Measurements from ENCODE around the gene TRIM14. TPM values are rescaled to one million over a fixed set of nuclear protein-coding genes. Genes with fewer than 3 reads are reported as not detected.

Gene TRIM14
- total and polyA plus RNA-seq, 2 of the 13 experiments (the other 11 are each of a cell fraction or from before 2014, with no cell fraction given): 9.2 to 13.0 TPM

DNA sequence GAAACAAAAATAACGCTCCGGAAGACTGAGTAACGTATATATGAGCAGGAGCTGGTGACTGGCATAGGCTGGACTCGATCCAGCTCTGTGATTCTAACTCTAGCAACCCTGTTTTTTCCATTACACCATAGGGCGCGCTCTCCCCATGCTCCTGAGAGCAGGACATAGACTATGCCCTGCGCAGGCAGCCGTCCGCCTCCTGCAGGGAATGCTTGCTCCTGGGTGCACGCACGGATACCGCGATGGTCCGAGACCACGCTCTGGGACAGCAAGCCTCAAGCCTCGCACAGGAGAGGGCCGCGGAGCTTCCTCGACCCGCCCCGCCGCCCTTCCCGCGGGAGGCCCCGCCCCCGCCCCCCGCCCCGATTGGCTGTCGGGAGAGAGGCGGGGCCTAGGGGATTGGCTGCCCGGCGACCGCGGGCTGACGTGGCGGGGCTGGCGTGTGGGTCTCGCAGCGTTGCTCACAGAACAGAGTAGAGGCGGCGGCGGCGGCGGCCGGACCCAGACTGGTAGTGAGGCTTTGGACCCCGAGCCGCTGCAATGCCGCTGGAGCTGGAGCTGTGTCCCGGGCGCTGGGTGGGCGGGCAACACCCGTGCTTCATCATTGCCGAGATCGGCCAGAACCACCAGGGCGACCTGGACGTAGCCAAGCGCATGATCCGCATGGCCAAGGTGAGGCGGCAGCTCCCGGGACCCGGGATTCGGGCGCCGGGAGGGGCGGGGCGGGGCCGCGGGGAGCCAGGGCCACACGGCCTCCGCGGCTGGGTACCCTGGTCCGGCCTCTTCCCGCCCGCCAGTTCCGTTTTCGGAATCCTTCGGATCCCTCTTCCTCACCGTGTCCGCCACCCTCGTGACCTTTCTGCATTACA, 62.5 kb downstream of the TRIM14 start, which contains the start of gene NANS (continued):
- TF ChIP-seq MAZ (IDR thresholded peaks at IDR 0.05; ENCODE audit: borderline replicate concordance, low read depth, low read length): peak; percentile 38; the same call in 1 of the 2 replicates
- TF ChIP-seq MAZ (CRISPR knock-in tag; IDR thresholded peaks at IDR 0.05; ENCODE audit: low read depth): peak; percentile 83
- peak; percentile 45; the same call in 1 of the 2 replicates for TF ChIP-seq ZIK1 (CRISPR knock-in tag; IDR thresholded peaks at IDR 0.05; ENCODE audit: borderline replicate concordance, low read depth)
- TF ChIP-seq TMF1 (CRISPR knock-in tag; IDR thresholded peaks at IDR 0.05; ENCODE audit: low read depth): peak; percentile 89
- peak; percentile 59 for TF ChIP-seq SPEN (CRISPR knock-in tag; IDR thresholded peaks at IDR 0.05; ENCODE audit: low read depth)
- TF ChIP-seq ZNF3 (CRISPR knock-in tag; IDR thresholded peaks at IDR 0.05): no peak
- peak; percentile 51; the same call in 1 of the 2 replicates for TF ChIP-seq SP4 (CRISPR knock-in tag; IDR thresholded peaks at IDR 0.05)
- TF ChIP-seq, protein P1, sequence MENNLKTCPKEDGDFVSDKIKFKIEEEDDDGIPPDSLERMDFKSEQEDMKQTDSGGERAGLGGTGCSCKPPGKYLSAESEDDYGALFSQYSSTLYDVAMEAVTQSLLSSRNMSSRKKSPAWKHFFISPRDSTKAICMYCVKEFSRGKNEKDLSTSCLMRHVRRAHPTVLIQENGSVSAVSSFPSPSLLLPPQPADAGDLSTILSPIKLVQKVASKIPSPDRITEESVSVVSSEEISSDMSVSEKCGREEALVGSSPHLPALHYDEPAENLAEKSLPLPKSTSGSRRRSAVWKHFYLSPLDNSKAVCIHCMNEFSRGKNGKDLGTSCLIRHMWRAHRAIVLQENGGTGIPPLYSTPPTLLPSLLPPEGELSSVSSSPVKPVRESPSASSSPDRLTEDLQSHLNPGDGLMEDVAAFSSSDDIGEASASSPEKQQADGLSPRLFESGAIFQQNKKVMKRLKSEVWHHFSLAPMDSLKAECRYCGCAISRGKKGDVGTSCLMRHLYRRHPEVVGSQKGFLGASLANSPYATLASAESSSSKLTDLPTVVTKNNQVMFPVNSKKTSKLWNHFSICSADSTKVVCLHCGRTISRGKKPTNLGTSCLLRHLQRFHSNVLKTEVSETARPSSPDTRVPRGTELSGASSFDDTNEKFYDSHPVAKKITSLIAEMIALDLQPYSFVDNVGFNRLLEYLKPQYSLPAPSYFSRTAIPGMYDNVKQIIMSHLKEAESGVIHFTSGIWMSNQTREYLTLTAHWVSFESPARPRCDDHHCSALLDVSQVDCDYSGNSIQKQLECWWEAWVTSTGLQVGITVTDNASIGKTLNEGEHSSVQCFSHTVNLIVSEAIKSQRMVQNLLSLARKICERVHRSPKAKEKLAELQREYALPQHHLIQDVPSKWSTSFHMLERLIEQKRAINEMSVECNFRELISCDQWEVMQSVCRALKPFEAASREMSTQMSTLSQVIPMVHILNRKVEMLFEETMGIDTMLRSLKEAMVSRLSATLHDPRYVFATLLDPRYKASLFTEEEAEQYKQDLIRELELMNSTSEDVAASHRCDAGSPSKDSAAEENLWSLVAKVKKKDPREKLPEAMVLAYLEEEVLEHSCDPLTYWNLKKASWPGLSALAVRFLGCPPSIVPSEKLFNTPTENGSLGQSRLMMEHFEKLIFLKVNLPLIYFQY (CRISPR knock-in tag; IDR thresholded peaks at IDR 0.05; ENCODE audit: borderline replicate concordance): peak; percentile 40; the same call in 1 of the 2 replicates
- TF ChIP-seq JUND (CRISPR knock-in tag; IDR thresholded peaks at IDR 0.05): no peak
- peak; percentile 74 for TF ChIP-seq KMT2A (CRISPR knock-in tag; IDR thresholded peaks at IDR 0.05)
- TF ChIP-seq, protein P2, sequence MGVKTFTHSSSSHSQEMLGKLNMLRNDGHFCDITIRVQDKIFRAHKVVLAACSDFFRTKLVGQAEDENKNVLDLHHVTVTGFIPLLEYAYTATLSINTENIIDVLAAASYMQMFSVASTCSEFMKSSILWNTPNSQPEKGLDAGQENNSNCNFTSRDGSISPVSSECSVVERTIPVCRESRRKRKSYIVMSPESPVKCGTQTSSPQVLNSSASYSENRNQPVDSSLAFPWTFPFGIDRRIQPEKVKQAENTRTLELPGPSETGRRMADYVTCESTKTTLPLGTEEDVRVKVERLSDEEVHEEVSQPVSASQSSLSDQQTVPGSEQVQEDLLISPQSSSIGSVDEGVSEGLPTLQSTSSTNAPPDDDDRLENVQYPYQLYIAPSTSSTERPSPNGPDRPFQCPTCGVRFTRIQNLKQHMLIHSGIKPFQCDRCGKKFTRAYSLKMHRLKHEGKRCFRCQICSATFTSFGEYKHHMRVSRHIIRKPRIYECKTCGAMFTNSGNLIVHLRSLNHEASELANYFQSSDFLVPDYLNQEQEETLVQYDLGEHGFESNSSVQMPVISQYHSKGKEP (CRISPR knock-in tag; IDR thresholded peaks at IDR 0.05): no peak
- no peak for TF ChIP-seq PCBP2 (optimal IDR thresholded peaks at IDR 0.05; ENCODE audit: low read depth, low read length, poor library complexity, severe bottlenecking)
- TF ChIP-seq, protein P3, sequence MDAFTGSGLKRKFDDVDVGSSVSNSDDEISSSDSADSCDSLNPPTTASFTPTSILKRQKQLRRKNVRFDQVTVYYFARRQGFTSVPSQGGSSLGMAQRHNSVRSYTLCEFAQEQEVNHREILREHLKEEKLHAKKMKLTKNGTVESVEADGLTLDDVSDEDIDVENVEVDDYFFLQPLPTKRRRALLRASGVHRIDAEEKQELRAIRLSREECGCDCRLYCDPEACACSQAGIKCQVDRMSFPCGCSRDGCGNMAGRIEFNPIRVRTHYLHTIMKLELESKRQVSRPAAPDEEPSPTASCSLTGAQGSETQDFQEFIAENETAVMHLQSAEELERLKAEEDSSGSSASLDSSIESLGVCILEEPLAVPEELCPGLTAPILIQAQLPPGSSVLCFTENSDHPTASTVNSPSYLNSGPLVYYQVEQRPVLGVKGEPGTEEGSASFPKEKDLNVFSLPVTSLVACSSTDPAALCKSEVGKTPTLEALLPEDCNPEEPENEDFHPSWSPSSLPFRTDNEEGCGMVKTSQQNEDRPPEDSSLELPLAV (CRISPR knock-in tag; conservative IDR thresholded peaks at IDR 0.05; ENCODE audit: low read depth): no peak
- no peak for TF ChIP-seq TRIM24 (CRISPR knock-in tag; IDR thresholded peaks at IDR 0.05)
- TF ChIP-seq HNRNPUL1 (IDR thresholded peaks at IDR 0.05; ENCODE audit: low read depth, low read length): no peak
- TF ChIP-seq ZNF34 (CRISPR knock-in tag; IDR thresholded peaks at IDR 0.05; ENCODE audit: borderline replicate concordance): no peak
- TF ChIP-seq ZSCAN29 (CRISPR knock-in tag; conservative IDR thresholded peaks at IDR 0.05): no peak

Data from HepG2 (cell line).